ENCODE data around the gene IPCEF1.
"Not testable (repeated sequence)": the region's sequence is repeated elsewhere in the genome, so short reads cannot be mapped to it uniquely, and the experiment has no call there.

Gene IPCEF1

GRCh38 chr6:154246723-154247118 is 109.9 kb downstream of the IPCEF1 start:
- no peak for DNase-seq (ENCODE audit: low spot score)

GRCh38 chr6:154245506-154245905 is 111.1 kb downstream of the IPCEF1 start:
- no peak for DNase-seq (ENCODE audit: low spot score)

- no peak for DNase-seq (ENCODE audit: low spot score)
These were observed 112.5 kb downstream of the IPCEF1 start for GRCh38 chr6:154243793-154244750.

GRCh38 chr6:154242617-154243357 is 113.8 kb downstream of the IPCEF1 start:
- no peak for DNase-seq (ENCODE audit: low spot score)

DNA sequence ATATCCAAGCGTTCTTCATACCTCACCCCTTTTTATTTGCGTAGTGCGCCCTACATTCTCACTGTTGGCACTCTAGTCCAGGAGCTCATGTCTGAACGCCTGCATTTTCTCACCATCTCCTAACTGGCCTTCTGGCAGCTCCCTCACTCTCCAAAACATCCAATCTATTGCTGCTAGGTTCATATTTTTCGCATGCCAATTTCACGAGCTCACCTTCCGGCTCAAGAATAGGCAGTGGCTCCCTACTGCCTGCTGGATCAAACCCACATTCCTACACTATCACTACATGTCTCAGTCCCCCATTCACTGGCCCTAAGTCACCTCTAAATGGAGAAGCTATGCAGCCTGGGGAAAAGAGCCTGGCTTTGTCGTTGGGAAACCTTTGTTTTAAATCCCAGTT is 115.0 kb downstream of the IPCEF1 start:
- DNase-seq (ENCODE audit: low spot score) = no peak

DNA sequence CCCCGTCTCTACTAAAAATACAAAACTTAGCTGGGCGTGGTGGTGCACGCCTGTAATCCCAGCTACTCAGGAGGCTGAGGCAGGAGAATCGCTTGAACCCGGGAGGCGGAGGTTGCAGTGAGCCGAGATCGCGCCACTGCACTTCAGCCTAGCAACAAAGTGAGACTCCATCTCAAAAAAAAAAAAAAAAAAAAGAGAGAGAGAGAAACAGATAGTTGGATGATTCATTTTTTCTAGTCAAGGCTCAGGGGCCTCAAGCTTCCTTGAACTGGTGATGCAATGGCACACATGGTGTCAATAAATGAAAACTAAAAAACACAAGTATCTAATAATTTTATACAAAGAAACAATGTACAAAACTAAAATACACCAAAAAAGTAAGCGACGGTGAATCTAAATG is 115.5 kb downstream of the IPCEF1 start:
- DNase-seq (ENCODE audit: low spot score) = not testable (repeated sequence)

DNA sequence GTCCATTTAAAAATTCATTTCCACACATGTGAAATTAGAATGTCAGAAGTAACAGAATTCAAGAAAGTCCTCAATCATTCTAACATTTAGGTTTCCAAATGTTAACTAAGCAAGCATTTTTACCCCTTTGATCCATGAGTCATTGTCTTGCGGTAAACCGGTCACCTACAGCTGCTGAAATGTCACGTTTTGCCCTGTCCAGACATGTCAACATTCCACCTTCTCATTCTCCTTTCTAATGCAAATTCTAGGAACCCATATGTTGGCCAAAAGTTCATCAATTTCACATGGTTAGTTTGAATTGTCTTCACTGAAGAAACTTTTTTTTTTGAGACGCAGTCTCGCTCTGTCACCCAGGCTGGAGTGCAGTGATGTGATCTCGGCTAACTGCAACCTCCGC is 117.2 kb downstream of the IPCEF1 start:
- no peak for DNase-seq (ENCODE audit: low spot score)

GRCh38 chr6:154238831-154239230 is 117.8 kb downstream of the IPCEF1 start:
- DNase-seq (ENCODE audit: low spot score) = no peak

DNA sequence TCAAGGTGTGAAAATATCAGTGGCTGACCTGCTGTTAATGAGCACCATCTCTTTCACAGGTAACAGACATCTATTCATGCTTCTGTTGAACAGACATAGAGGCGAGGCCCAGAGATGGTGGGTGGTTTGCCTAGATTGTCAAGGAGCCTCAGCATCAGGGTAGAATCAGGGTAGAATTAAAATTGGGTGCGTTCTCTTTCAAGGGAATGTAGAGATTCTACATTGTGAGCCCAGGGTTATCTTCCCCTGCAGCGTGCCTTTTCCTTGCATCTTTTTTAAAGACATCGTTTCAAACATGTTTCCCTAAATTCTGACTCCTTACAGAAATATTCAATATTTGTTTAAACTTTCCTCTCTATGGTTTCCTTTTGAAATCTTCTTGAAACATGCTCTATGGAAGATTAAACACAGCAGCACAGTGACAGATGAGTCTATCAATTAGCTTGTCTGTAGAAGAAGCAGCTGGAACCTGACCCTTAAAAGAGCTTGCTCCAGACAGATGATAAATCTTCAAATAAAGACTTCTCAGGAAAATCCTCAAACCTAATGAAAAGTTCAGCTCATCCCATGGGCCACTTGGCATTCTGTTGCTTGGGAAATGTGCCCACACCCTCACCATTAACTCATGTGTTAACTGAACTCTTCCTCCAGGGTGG is 119.8 kb downstream of the IPCEF1 start:
- no peak for DNase-seq (ENCODE audit: low spot score)

DNA sequence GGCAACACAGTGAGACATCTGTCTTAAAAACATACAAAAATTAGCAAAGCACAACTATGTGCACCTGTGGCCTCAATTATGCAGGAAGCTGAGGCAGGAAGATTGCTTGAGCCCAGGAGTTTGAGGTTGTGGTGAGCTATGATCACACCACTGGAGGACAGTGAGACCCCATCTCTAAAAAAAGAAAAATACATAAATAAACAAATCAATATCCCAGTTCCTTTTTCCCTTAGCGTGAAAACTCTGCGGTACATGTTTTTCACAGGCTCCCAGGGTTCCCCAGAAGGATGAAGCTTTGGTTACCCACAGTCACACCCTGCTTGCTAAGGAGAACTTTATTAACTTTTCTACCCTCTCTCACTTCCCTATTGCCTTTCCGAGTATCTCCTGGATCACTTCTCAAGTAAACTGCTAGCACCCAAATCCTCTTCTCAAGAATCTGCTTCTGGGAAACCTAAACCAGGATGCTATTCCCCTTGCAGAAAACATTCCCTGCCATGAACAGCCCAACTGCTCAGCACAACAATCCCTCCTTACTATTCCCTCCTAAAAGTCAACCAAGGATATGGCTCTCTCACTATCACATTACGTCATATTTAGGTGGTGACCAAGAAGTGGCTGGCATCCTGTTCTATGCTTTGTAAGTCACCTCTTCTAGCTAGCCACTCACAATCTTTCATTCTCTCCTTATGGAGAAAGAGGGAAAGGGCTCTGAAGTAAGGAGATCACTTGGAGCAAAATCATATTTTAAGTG is 122.4 kb downstream of the IPCEF1 start:
- DNase-seq (ENCODE audit: low spot score) = no peak

DNA sequence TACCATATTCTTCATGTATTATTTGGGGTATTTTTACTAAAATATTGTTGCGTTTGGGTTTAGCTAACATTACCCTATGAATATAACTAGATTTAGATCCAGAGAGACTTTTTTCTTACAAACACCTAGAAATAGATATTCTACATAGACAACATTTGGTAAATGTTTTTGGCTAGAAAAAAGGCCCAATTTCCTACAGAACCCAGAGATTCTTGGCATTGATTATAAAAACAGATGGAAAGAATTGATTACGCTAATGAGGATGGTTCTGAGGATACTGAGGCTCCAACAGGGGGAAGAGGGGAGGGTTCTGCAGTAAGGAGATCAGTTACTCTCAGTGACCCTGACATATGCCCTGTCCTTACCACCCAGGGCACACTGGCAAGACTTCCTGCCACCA is 123.2 kb downstream of the IPCEF1 start:
- DNase-seq (ENCODE audit: low spot score) = no peak

DNA sequence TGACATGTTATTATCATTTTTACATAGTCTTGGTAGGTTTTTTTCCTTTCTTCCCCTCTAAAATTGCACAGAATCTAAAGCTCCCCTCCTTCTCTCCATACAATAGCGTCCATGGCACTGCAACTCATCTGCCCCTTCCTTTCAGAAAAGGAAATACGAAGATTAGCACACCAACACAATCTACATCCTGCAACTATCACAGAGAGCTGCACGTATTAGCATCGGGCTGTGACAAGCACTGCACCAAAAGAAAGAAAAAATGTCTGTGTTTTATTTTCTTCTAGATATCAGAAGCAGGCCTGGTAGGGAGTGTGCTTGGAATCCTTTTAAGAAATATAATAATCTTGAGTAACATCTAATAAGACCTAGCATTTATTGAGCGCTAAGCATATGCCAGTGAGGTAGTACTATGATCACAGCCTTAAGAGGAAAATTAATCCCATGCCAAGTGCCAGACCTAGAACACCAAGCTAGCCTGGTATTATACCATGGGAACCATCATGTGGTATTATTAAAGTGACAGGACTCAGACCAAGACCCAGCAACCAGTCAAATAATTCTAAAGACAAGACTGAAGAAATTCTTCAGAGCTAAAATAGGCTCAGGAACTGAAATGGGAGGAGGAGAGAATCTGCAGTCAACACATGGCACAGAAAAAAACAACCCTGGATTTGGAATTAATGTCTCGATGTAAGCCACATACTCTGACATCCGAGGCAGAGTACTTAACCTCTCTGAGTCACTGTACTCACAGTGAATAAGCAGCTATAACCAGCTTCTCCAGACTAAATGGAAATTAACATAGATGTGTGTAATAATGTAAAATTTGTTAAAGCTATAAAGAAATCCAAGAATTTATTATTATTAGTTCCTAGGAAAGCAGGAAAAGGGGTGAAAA is 124.3 kb downstream of the IPCEF1 start:
- no peak for DNase-seq (ENCODE audit: low spot score)

GRCh38 chr6:154230910-154231595 is 125.5 kb downstream of the IPCEF1 start:
- no peak for DNase-seq (ENCODE audit: low spot score)

DNA sequence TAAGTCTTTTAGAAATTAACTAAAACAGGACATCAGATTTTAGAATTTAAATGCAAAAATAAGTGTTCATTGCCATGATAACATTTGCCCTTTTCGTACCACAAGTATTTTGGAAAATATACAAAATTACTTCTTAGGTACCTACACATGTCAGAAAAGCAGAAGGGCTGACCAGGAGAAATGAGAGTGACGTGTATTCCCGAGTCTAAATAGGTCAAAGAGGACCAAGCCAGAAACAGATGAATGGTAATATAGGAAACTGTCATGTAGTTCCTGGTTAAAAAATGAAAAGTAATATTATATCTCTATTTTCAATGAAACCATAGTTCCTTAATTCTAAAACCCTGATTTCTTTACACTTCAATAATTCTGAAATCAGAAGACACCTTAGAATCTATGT is 126.2 kb downstream of the IPCEF1 start:
- no peak for DNase-seq (ENCODE audit: low spot score)

DNA sequence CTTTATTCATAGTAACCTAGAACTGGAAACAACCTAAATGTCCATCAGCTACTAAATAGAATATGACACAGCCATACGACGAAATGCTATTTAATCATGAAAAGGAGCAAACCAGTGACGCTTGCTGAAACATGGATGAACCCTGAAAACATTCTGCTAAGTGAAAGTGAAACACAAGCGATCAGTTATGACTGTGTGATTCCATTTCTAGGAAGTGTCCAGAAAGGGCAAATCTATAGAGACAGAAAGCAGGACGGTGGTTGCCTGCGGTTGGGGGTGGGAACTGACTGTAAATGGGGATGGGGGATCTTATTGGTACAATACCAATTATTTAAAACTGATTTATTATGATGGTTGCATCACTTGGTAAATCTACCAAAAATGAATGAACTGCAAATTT is 126.8 kb downstream of the IPCEF1 start:
- no peak for DNase-seq (ENCODE audit: low spot score)

DNA sequence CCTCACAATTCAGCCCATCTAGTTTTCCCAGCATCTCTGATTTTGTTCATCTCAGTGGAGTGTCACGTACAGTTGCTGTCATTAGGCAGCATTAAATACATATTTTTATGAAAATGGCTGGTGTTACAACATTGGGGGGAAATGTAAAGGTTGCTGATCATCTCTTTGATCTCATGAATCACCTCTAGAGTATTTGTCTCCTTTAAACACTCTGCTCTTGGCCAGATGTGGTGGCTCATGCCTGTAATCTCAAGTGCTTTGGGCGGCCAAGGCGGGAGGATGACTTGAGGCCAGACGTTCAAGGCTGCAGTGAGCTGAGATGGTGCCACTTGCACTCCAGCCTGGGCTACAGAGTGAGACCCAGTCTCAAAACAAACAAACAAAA is 128.1 kb downstream of the IPCEF1 start:
- no peak for DNase-seq (ENCODE audit: low spot score)

GRCh38 chr6:154227862-154228520 is 128.6 kb downstream of the IPCEF1 start:
- peak; percentile 74 for DNase-seq (ENCODE audit: low spot score)

DNA sequence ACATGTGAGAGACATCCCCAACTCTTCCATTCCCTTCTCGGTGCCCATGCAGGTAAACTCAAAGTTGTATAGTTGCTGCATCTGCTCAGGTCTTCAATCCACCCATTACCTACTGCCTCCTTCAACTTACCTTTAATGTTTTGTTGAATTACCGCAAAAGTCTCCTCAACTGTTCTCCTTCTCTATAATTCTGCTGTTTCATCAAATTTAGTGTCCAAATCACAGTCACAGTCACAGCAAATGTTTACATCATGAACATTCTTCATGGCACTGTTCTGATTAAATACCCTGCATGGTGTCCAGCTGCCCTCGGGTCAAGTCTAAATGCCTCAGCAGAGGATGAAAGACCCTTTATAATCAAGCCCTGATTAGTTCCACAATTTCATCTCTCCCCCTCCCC is 130.1 kb downstream of the IPCEF1 start:
- DNase-seq (ENCODE audit: low spot score) = no peak

DNA sequence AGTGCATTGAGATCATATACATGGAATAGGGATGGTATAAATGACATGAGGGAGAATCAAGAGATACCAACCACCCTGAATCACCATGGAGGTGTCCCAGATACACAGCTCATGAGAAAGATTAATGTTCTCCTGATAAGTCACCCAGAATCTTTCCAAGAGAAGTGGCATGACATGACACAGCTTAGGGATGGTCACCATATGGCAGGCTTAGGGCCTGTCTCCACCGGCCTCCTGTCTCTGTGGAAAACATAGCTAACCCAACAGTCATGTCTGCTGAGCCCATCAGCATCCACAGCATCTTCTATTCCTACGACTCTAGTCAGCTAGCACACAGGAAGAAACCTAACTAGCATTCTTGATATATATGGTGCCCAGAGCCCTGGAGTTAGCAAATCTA is 133.3 kb downstream of the IPCEF1 start:
- DNase-seq (ENCODE audit: low spot score) = no peak

- DNase-seq (ENCODE audit: low spot score) = no peak
These were observed 133.9 kb downstream of the IPCEF1 start for GRCh38 chr6:154222716-154223115.

All from putamen (tissue), 1 donor.